SU-DHL-6 (cell line): ENCODE results near the gene RBBP5.

ENCODE experiments used
- EZH2phosphoT487 ChIP-seq: fragments of 200-600 bp; sonication (generic), shearing (Covaris generic); conservative IDR thresholded peaks from 2 replicates; pipeline ENCODE4 v1.6.1; 2018; ENCODE audit warnings: mild to moderate bottlenecking, antibody characterized with exemption, low read length, moderate library complexity, mixed read lengths
- TF ChIP-seq, protein P1 (sequence below): fragments of 200-600 bp; sonication (generic); IDR thresholded peaks from one replicate; pipeline ENCODE4 v1.5.1; 2017; ENCODE audit warnings: antibody characterized with exemption, mild to moderate bottlenecking, low read length, moderate library complexity; ENCODE audit not compliant: insufficient read depth, poor library complexity, severe bottlenecking

DNA sequence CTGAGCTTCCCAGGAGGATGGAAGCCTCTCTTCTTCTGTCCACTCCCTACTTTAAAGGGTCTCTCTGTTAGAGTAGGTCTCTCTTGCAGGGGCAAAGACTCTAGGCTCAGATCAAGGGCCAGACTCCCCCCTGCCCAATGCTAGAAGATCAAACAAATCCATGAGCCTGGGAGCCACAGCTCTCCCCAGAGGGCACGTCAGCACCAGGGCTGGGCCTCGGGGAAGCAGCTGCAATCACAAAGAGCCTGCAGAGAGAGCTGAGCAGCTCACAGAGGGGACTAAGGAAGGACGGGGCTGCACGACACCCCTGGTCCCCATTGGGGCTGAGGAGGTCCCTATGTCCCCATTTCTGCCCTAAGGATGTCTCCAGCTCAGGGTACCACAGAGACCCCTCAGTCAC, 74.9 kb downstream of the RBBP5 start:
- TF ChIP-seq, protein P1, sequence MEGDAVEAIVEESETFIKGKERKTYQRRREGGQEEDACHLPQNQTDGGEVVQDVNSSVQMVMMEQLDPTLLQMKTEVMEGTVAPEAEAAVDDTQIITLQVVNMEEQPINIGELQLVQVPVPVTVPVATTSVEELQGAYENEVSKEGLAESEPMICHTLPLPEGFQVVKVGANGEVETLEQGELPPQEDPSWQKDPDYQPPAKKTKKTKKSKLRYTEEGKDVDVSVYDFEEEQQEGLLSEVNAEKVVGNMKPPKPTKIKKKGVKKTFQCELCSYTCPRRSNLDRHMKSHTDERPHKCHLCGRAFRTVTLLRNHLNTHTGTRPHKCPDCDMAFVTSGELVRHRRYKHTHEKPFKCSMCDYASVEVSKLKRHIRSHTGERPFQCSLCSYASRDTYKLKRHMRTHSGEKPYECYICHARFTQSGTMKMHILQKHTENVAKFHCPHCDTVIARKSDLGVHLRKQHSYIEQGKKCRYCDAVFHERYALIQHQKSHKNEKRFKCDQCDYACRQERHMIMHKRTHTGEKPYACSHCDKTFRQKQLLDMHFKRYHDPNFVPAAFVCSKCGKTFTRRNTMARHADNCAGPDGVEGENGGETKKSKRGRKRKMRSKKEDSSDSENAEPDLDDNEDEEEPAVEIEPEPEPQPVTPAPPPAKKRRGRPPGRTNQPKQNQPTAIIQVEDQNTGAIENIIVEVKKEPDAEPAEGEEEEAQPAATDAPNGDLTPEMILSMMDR, result no peak
- no peak for TF ChIP-seq EZH2phosphoT487
